ENCODE results near the gene SELENON. TPM values are rescaled to one million over a fixed set of nuclear protein-coding genes. Genes with fewer than 3 reads are reported as not detected.

Gene SELENON
- total RNA-seq, 4 donors from 2014 or later: 19.7 to 34.5 (median 24.5) TPM

DNA sequence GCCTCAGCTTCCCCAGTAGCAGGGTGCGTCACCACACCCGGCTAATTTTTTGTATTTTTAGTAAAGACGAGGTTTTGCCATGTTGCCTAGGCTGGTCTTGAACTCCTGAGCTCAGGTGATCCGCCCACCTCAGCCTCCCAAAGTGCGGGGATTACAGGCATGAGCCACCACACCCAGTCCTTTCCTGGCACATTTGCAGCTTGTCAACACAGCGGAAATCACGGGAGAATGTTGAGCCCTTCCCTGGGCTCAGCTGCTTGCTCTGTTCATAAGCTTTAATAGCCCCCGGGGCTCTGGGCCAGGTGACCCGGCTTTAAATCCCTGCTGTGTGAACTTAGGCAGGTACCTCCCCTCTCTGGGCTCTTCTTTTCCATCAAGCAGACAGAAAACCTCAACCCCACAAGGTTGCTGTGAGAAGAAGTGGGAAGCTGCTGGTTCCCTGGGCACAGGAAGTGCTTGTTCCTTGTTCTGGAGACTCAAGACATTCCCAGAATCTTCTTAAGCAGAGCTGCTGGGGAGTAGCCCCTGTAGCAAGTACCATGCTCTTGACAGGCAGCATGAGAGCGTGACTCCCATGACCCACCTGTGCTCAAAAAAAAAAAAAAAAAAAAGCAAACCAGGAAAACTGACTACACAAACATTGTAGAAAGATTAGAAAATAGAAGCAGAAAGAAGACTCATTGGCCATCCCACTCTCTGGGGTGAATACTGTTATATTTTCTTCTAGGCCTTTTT, 14.5 kb upstream of the SELENON start:
- DNase-seq: no peak
- 60 to 78% methylated on average over 7 of the region's 10 CpGs for WGBS, 2 donors
- Histone ChIP-seq H3K27ac (peak overlapping the region in 1 of 4 donors; percentile 17), H3K4me3 (no peak overlapping the region), H3K36me3 (peaks cover 0 to 10% (median 0%) of the 10 kb centered on the region in 3 donors), H3K27me3 (no peaks in the 10 kb centered on the region), H3K4me1 (peaks cover 0 to 34% (median 16%) of the 10 kb centered on the region in 3 donors), H3K9me3 (no peaks in the 10 kb centered on the region)
- intact Hi-C loops (cut with DNase I): no loop called here
- TF ChIP-seq, protein P1, sequence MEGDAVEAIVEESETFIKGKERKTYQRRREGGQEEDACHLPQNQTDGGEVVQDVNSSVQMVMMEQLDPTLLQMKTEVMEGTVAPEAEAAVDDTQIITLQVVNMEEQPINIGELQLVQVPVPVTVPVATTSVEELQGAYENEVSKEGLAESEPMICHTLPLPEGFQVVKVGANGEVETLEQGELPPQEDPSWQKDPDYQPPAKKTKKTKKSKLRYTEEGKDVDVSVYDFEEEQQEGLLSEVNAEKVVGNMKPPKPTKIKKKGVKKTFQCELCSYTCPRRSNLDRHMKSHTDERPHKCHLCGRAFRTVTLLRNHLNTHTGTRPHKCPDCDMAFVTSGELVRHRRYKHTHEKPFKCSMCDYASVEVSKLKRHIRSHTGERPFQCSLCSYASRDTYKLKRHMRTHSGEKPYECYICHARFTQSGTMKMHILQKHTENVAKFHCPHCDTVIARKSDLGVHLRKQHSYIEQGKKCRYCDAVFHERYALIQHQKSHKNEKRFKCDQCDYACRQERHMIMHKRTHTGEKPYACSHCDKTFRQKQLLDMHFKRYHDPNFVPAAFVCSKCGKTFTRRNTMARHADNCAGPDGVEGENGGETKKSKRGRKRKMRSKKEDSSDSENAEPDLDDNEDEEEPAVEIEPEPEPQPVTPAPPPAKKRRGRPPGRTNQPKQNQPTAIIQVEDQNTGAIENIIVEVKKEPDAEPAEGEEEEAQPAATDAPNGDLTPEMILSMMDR (IDR thresholded peaks at IDR 0.05): no peak
- no peak for TF ChIP-seq POLR2A (IDR thresholded peaks at IDR 0.05)

DNA sequence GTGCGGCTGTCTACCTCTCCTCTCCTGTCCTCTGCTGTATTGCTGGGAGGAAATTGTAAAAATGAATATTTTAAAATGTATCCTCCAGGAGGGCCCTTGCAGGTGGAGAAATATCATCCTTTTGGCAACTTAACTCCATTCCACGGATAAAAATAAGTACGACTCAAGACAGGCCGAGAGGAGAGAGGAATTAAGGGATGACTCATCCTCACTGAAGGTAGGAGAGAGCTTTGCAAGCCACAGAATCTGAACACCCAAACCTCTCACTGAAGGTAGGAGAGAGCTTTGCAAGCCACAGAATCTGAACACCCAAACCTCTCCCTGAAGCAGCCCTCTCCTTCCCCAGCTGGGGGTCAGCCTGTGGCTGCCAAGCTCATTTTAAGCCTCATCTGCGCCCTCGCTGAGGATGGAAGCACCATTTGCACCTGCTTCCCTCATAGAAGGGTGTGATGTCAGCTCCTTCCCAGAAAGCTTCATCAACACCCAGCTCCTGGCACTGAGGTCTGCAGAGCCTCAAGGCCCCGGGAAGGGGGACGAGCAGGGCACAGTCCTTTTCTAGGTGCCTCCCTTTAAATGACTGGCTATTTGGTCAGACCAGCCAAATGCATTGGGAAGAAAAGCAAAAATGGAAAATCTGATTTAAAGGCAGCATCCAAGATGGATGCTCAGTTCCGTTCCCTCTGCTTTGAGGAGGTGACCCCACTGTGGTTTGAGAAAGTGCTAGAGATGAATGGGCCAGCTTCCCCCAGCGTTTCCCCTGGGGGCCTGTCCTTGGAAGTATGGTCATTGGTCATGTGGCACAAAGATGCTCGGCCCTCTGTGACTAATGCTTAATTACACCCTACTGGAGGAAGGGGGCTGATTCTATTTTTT, 12.9 kb upstream of the SELENON start:
- H3K4me3 ChIP-seq: no peak overlapping the region
- no peak overlapping the region for H3K27ac ChIP-seq
- H3K36me3 ChIP-seq: peaks cover 0 to 10% (median 0%) of the 10 kb centered on the region in 3 donors
- no peak for DNase-seq
- H3K9me3 ChIP-seq: no peaks in the 10 kb centered on the region
- 43 to 51% methylated on average over 10 of the region's 11 CpGs for WGBS, 2 donors
- intact Hi-C loops (cut with DNase I): no loop called here
- peaks cover 0 to 29% (median 16%) of the 10 kb centered on the region in 3 donors for H3K4me1 ChIP-seq
- TF ChIP-seq POLR2A (IDR thresholded peaks at IDR 0.05): no peak
- TF ChIP-seq, protein P1 (IDR thresholded peaks at IDR 0.05): no peak
- no peaks in the 10 kb centered on the region for H3K27me3 ChIP-seq

DNA sequence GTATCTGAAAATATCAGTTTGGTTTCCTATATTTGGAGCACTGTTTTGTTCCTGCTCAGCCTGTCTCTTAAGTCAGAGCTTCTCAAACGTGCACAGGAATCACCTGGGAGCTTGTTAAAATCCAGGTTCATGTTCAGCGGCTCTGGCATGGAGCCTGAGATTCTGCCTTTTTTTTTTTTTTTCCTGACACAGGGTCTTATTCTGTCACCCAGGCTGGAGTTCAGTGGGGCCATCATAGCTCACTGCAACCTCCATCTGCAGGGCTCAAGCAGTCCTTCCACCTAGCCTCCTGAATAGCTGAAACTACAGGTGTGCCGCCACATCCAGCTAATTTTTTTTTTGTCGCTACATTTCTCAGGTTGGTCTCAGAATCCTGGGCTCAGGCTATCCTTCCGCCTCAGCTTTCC, 12.2 kb upstream of the SELENON start:
- H3K4me3 ChIP-seq: no peak overlapping the region
- 87 to 90% methylated on average over 4 to 5 of the region's 5 CpGs for WGBS, 2 donors
- H3K27ac ChIP-seq: no peak overlapping the region
- TF ChIP-seq POLR2A (IDR thresholded peaks at IDR 0.05): no peak
- TF ChIP-seq, protein P1 (IDR thresholded peaks at IDR 0.05): no peak
- intact Hi-C loops (cut with DNase I): no loop called here
- peaks cover 0 to 29% (median 16%) of the 10 kb centered on the region in 3 donors for H3K4me1 ChIP-seq
- H3K9me3 ChIP-seq: no peaks in the 10 kb centered on the region
- peaks cover 0 to 10% (median 0%) of the 10 kb centered on the region in 3 donors for H3K36me3 ChIP-seq
- DNase-seq: no peak
- no peaks in the 10 kb centered on the region for H3K27me3 ChIP-seq

DNA sequence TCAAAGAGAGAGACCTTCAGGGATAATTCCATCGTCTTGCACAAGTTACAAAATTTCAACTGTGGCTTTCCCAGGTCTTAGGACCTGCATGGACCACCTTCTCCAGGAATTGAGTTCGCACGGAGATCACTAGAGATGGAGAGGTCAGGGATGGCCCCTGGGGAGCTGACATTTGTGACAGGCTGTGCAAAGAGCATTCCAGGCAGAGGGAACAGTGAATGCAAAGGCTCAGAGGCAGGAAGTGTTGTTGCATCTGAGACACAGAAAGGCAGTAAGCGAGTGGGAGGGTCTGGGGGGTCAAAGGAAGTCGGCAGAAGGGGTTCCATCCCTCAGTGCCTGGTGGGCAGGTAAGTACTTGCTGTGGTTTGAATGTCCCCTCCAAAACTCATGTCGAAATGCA, 9.5 kb upstream of the SELENON start:
- Histone ChIP-seq H3K36me3 (no peaks in the 10 kb centered on the region), H3K27ac (no peak overlapping the region), H3K27me3 (no peaks in the 10 kb centered on the region), H3K4me3 (no peak overlapping the region), H3K4me1 (peaks cover 0 to 17% (median 6%) of the 10 kb centered on the region in 3 donors), H3K9me3 (no peaks in the 10 kb centered on the region)
- intact Hi-C loops (cut with DNase I): no loop called here
- WGBS, 2 donors: 83 to 87% methylated on average over 5 to 6 of the region's 6 CpGs
- no peak for DNase-seq
- TF ChIP-seq POLR2A (IDR thresholded peaks at IDR 0.05): no peak
- TF ChIP-seq, protein P1 (IDR thresholded peaks at IDR 0.05): no peak

DNA sequence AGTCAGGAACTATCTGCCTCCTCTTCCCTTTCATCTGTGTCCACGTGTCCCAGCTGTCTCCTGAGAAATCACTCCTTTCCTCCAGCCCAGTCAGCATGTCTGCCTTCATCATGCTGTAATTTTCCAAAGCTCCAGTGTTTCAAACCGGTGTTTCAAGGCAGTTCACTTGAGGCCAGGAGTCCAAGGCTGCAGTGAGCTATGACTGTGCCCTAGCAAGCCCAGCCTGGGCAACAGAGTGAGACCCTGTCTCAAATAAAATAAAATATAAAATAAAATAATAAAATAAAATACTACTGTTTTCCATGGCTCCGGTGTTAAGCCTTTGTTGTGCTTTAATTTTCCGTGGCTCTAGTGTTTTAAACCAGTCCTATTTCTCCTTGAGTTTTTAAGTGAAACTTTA, 7.9 kb upstream of the SELENON start:
- Histone ChIP-seq H3K9me3 (no peaks in the 10 kb centered on the region), H3K36me3 (no peaks in the 10 kb centered on the region), H3K27ac (no peak overlapping the region), H3K27me3 (no peaks in the 10 kb centered on the region), H3K4me1 (peaks cover 4 to 19% (median 9%) of the 10 kb centered on the region in 3 donors), H3K4me3 (no peak overlapping the region)
- 69 to 72% methylated on average over 4 of the region's 4 CpGs for WGBS, 2 donors
- intact Hi-C loops (cut with DNase I): no loop called here
- no peak for DNase-seq
- TF ChIP-seq, protein P1 (IDR thresholded peaks at IDR 0.05): no peak
- TF ChIP-seq POLR2A (IDR thresholded peaks at IDR 0.05): no peak
